DND-41 (cell line): ENCODE results near the gene NME9.

Experiments
- ATAC-seq: fragments of 200-7000 bp; cut with Tn5 transposase; 3 replicates; pipeline ENCODE4 v1.9.1; 2021; ENCODE audit warnings: low read depth; ENCODE audit not compliant: insufficient read depth
- DNase-seq: peaks from one replicate; pipeline ENCODE4 v3.0.0-alpha.2; 2020
- H2AFZ ChIP-seq: 2 replicates; pipeline ENCODE4 v1.6.0; 2012; ENCODE audit warnings: low read depth, low read length
- H3K27ac ChIP-seq: 2 replicates; pipeline ENCODE4 v1.5.1; 2012; ENCODE audit warnings: low read length, inconsistent platforms
- H3K27me3 ChIP-seq: fragments of 200-600 bp; sonication (generic); 2 replicates; pipeline ENCODE4 v1.6.0; 2012; ENCODE audit warnings: low read length, mild to moderate bottlenecking, inconsistent platforms; ENCODE audit not compliant: insufficient read depth, poor library complexity
- H3K36me3 ChIP-seq: 2 replicates; pipeline ENCODE4 v1.5.1; 2012; ENCODE audit warnings: low read length, inconsistent platforms; ENCODE audit not compliant: insufficient read depth
- H3K4me1 ChIP-seq: 2 replicates; pipeline ENCODE4 v1.5.1; 2012; ENCODE audit warnings: mild to moderate bottlenecking, low read length; ENCODE audit not compliant: insufficient read depth
- H3K4me2 ChIP-seq: 2 replicates; pipeline ENCODE4 v1.6.0; 2012; ENCODE audit warnings: mild to moderate bottlenecking, moderate library complexity, low read length, inconsistent platforms; ENCODE audit not compliant: insufficient read depth
- H3K4me3 ChIP-seq, 2 experiments: fragments of 200-600 bp in 1 of 2; shearing (Covaris generic) in 1 of 2; 2 replicates each; pipeline ENCODE4 v1.5.1; 2012 to 2016; ENCODE audit warnings: inconsistent platforms in 2 of 2, low read length in 2 of 2, mild to moderate bottlenecking in 2 of 2, low read depth in 1 of 2, moderate library complexity in 1 of 2
- H3K79me2 ChIP-seq: 2 replicates; pipeline ENCODE4 v1.6.0; 2012; ENCODE audit warnings: low read length, inconsistent platforms; ENCODE audit not compliant: insufficient read depth
- H3K9ac ChIP-seq: 2 replicates; pipeline ENCODE4 v1.6.0; 2012; ENCODE audit warnings: low read depth, mild to moderate bottlenecking, inconsistent platforms, low read length, moderate library complexity
- H3K9me3 ChIP-seq: 2 replicates; pipeline ENCODE4 v1.5.1; 2012; ENCODE audit warnings: low read length, moderate library complexity, mild to moderate bottlenecking, inconsistent platforms; ENCODE audit not compliant: insufficient read depth, severe bottlenecking
- H4K20me1 ChIP-seq: 2 replicates; pipeline ENCODE4 v1.6.0; 2012; ENCODE audit warnings: low read length; ENCODE audit not compliant: insufficient read depth
- EZH2 ChIP-seq: IDR thresholded peaks from 3 replicates; pipeline ENCODE4 v1.6.1; 2012; ENCODE audit warnings: borderline replicate concordance, low read depth, mild to moderate bottlenecking, moderate library complexity, low read length, inconsistent platforms; ENCODE audit not compliant: severe bottlenecking
- TF ChIP-seq, protein P1 (sequence below): IDR thresholded peaks from 2 replicates; pipeline ENCODE4 v1.5.1; 2012; ENCODE audit warnings: borderline replicate concordance, low read length, moderate library complexity, mild to moderate bottlenecking; ENCODE audit not compliant: poor library complexity, severe bottlenecking; ENCODE audit errors: extremely low read depth

Gene NME9

DNA sequence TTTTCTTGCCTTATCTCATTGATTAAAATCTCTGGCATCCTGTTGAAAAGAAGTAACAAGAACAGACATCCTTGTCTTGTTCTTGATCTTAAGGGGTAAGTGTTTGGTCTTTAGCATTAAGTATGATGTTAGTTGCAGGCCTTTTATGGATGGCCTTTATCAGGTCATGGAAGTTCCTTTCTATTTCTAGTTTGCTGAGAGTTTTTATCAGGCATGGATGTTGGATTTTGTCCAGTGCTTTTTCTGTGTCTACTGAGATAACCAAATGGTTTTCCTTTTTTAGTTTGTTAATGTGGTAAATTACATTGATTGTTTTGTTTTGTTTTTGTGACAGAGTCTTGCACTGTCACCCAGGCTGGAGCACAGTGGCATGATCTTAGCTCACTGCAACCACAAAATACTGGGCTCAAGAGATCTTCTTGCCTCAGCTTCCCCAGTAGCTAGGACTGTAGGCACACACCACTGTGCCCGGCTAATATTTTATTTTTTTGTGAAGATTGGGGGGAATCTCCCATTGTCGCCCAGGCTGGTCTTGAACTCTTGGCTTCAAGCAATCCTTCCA lies 45.0 kb upstream of the NME9 start:
- Histone ChIP-seq H3K9ac (no peak overlapping the region), H3K9me3 (no peaks in the 10 kb centered on the region), H3K36me3 (no peaks in the 10 kb centered on the region), H3K4me3 (no peak overlapping the region), H3K4me2 (no peak overlapping the region), H3K4me1 (no peaks in the 10 kb centered on the region), H3K79me2 (no peaks in the 10 kb centered on the region), H2AFZ (no peak overlapping the region), H3K27ac (no peak overlapping the region), H4K20me1 (no peaks in the 10 kb centered on the region; the same call in 1 of the 2 replicates), H3K27me3 (no peaks in the 10 kb centered on the region)
- ATAC-seq: no peak
- DNase-seq: no peak
- no peak for TF ChIP-seq EZH2
- TF ChIP-seq, protein P1, sequence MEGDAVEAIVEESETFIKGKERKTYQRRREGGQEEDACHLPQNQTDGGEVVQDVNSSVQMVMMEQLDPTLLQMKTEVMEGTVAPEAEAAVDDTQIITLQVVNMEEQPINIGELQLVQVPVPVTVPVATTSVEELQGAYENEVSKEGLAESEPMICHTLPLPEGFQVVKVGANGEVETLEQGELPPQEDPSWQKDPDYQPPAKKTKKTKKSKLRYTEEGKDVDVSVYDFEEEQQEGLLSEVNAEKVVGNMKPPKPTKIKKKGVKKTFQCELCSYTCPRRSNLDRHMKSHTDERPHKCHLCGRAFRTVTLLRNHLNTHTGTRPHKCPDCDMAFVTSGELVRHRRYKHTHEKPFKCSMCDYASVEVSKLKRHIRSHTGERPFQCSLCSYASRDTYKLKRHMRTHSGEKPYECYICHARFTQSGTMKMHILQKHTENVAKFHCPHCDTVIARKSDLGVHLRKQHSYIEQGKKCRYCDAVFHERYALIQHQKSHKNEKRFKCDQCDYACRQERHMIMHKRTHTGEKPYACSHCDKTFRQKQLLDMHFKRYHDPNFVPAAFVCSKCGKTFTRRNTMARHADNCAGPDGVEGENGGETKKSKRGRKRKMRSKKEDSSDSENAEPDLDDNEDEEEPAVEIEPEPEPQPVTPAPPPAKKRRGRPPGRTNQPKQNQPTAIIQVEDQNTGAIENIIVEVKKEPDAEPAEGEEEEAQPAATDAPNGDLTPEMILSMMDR: no peak

DNA sequence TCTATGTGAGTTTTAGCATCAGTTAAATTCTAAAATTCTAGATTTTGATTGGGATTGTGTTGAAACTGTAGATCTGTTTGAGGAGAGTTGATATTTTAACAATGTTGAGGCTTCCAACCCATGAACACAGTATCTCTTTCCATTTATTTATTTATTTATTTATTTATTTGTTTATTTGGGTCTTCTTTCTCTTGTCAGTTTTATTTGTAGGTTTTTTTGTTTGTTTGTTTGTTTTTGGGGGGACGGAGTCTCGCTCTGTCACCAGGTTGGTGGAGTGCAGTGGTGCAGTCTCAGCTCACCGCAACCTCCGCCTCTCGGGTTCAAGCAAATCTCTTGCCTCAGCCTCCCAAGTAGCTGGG lies 44.1 kb upstream of the NME9 start:
- TF ChIP-seq, protein P1: no peak
- no peak for TF ChIP-seq EZH2
- H3K4me1 ChIP-seq: no peaks in the 10 kb centered on the region
- H3K4me3 ChIP-seq: no peak overlapping the region
- no peak overlapping the region for H2AFZ ChIP-seq
- no peaks in the 10 kb centered on the region for H3K79me2 ChIP-seq
- no peak overlapping the region for H3K27ac ChIP-seq
- no peaks in the 10 kb centered on the region for H3K36me3 ChIP-seq
- H4K20me1 ChIP-seq: no peaks in the 10 kb centered on the region; the same call in 1 of the 2 replicates
- H3K27me3 ChIP-seq: no peaks in the 10 kb centered on the region
- DNase-seq (no peak), ATAC-seq (no peak)
- H3K9ac ChIP-seq: no peak overlapping the region
- H3K9me3 ChIP-seq: no peaks in the 10 kb centered on the region
- H3K4me2 ChIP-seq: no peak overlapping the region

DNA sequence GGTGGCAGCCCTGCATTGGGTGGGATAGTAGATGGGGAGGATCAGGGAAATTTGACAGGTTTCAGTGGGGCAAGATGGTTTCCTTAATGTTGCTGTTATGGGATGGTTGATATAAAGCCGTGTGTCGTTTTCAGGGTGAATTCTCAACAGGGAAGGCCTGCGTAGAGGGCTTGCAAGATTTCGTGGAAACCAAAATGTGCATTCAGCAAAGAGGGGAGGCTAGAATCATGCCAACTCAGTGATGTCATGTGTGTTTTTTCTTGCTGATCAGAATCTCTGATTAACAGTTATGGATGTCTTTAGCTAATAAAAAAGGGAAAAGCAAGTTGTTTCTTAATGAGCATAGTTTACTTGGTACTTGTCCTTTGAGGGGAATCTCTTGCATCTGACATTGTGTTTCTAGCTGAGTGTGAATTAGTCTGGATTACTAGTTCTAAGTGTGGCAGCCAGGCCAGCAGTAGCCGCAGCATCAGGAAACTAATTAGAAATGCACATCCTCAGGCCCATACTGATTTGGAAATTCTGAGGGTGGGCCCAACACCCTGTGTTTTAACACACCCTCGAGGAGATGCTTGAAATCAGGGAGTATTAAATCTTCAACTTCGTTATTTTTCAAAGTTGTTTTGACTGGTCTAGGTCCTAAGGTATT lies 43.6 kb upstream of the NME9 start:
- H4K20me1 ChIP-seq: no peaks in the 10 kb centered on the region; the same call in 1 of the 2 replicates
- DNase-seq (no peak), ATAC-seq (no peak)
- no peak for TF ChIP-seq EZH2
- TF ChIP-seq, protein P1: no peak
- H2AFZ ChIP-seq: no peak overlapping the region
- H3K36me3 ChIP-seq: no peaks in the 10 kb centered on the region
- no peak overlapping the region for H3K4me2 ChIP-seq
- no peak overlapping the region for H3K9ac ChIP-seq
- H3K27ac ChIP-seq: no peak overlapping the region
- no peaks in the 10 kb centered on the region for H3K4me1 ChIP-seq
- no peak overlapping the region for H3K4me3 ChIP-seq
- no peaks in the 10 kb centered on the region for H3K9me3 ChIP-seq
- no peaks in the 10 kb centered on the region for H3K27me3 ChIP-seq
- no peaks in the 10 kb centered on the region for H3K79me2 ChIP-seq
